Activated naive CD4-positive, alpha-beta T cell treated with anti-CD3 and anti-CD28 coated beads, Interleukin-2, amount 10 ng/mL, durations not matched to agents 7 days and 5 days (primary cell): ENCODE measurements around the gene TOB2.
A peak's percentile ranks its signal among the peaks of the same experiment; 100 is the strongest.

ENCODE experiments used
- CTCF ChIA-PET: fragments of 350-600 bp; sonication (Branson Sonifier 250); formaldehyde crosslinking; loops from one replicate; lab custom pipeline; 2021; ENCODE audit warnings: antibody characterized with exemption; lab: Charles Lee
- DNase-seq: peaks from one replicate; pipeline ENCODE4 v3.0.0-alpha.2; 2020
- H3K27ac Mint-ChIP-seq: one replicate; pipeline ENCODE4 v1.8.0; 2021; ENCODE audit warnings: mild to moderate bottlenecking, moderate library complexity, mixed read lengths
- H3K27me3 Mint-ChIP-seq: one replicate; pipeline ENCODE4 v1.8.0; 2021; ENCODE audit warnings: mild to moderate bottlenecking, mixed read lengths
- H3K36me3 Mint-ChIP-seq: one replicate; pipeline ENCODE4 v1.8.0; 2021; ENCODE audit warnings: mixed read lengths
- H3K4me1 Mint-ChIP-seq: one replicate; pipeline ENCODE4 v1.8.0; 2021; ENCODE audit warnings: mixed read lengths
- H3K4me3 Mint-ChIP-seq: one replicate; pipeline ENCODE4 v1.8.0; 2021; ENCODE audit warnings: mild to moderate bottlenecking, moderate library complexity, mixed read lengths
- H3K9me3 Mint-ChIP-seq: one replicate; pipeline ENCODE4 v1.8.0; 2021; ENCODE audit warnings: mixed read lengths

The TOB2 gene

DNA sequence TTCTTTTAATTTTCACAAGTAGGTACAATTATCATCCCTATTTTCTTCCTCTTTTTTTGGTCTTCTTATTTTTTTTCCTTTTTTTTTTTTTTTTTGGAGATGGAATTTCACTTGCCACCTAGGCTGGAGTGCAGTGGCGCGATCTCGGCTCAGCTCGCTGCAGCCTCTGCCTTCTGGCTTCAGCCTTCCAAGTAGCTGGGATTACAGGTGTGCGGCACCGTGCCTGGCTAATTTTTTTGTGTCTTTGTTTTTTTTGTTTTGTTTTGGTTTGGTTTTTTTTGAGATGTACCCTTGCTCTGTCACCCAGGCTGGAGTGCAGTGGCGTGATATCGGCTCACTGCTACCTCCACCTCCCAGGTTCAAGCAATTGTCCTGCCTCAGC lies 16.7 kb downstream of the TOB2 start:
- Mint-ChIP-seq H3K9me3 (no peaks in the 10 kb centered on the region), H3K36me3 (peaks cover 28% of the 10 kb centered on the region), H3K4me3 (no peak overlapping the region), H3K27me3 (no peaks in the 10 kb centered on the region), H3K27ac (no peak overlapping the region), H3K4me1 (peaks cover 15% of the 10 kb centered on the region)
- CTCF ChIA-PET: no interaction called here
- no peak for DNase-seq

DNA sequence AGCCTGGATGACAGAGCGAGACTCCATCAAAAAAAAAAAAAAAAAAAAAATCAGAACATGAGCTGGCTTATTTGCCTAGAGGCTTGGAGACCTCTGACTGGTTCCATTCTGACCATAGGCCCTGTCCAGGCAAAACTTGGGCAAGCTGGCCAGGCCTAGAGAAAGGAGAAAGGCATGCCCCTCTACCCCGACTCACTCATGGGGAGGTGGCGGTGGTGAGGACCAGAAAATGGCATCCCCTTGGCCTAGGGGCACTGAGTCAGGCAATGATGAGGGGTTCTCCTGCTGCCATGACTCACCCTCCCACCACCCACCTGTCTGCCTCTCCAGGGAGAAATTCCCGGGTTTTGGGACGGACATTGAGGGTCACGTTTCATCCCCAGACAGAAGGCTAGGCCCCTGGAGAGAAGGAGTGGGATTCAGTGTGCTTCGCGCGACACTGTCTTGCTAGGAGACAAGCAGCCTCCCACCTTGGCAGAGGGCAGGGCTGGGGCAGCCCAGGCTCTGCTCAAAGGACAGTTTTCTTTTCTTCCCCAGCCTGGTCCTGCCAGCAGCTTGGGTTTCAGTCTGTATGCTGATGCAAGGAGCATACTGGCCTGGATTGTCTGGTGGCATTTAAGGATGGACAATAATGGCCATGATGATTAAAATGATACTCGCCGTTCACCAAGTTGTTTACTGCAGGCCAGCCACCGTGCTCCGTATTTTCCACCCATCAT lies 17.2 kb downstream of the TOB2 start:
- peaks cover 17% of the 10 kb centered on the region for H3K4me1 Mint-ChIP-seq
- no peak overlapping the region for H3K27ac Mint-ChIP-seq
- no peaks in the 10 kb centered on the region for H3K27me3 Mint-ChIP-seq
- CTCF ChIA-PET: no interaction called here
- H3K4me3 Mint-ChIP-seq: no peak overlapping the region
- no peak for DNase-seq
- peaks cover 28% of the 10 kb centered on the region for H3K36me3 Mint-ChIP-seq
- H3K9me3 Mint-ChIP-seq: no peaks in the 10 kb centered on the region

DNA sequence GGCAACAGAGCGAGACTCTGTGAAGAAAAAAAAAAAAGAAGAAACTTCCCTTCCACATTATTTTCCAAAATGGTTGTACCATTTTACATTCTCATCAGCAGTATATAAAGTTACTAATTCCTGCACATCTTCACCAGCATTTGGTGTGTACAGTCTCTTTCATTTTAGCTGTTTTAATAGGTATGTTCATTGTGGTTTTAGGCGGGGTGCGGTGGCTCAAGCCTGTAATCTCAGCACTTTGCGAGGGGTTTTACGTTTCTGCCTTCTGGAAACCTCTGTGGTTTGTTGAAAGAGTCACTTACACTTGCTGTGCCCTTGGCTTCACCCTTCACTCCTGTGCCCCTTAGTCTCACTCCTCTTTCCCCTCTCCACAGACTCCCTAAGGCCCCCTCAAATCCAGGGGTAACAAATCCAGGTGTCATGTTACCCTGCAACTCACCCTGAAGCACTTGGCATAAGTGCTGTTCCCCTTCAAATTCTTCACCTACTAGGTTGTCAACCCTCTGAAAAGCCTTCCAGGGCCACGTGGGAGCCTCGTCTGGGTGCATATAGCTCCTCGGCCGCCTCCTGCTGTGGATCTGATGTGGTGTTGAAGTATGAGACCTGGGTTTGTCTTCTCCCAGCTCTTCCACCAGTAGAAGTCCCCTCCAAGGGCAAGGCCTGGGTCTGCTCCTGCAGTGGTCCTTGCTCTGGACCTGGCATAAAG lies 20.8 kb downstream of the TOB2 start:
- H3K27me3 Mint-ChIP-seq: no peaks in the 10 kb centered on the region
- peaks cover 17% of the 10 kb centered on the region for H3K4me1 Mint-ChIP-seq
- DNase-seq: peak; percentile 66
- H3K36me3 Mint-ChIP-seq: peaks cover 13% of the 10 kb centered on the region
- no peaks in the 10 kb centered on the region for H3K9me3 Mint-ChIP-seq
- no peak overlapping the region for H3K4me3 Mint-ChIP-seq
- CTCF ChIA-PET: interaction anchor here (1.2 to 1.5 kb wide), 3 partner anchors 22 to 107 kb away, joined by 3 to 4 read pairs (median 4); no protein-coding TSS in a partner anchor
- H3K27ac Mint-ChIP-seq: peak overlapping the region; percentile 86

DNA sequence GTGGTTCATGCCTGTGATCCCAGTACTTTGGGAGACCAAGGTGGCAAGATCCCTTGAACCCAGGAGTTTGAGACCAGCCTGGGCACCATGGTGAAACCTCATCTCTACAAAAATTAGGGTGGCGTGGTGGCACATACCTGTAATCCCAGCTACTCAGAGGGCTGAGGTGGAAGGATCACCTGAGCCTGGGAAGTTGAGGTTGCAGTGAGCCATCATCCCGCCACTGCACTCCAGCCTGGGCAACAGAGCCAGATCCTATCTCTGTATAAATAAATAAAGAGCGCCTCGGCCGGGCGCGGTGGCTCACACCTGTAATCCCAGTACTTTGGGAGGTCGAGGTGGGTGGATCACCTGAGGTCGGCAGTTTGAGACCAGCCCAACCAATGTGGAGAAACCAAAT lies 27.9 kb downstream of the TOB2 start:
- CTCF ChIA-PET: no interaction called here
- Mint-ChIP-seq H3K27me3 (no peaks in the 10 kb centered on the region), H3K4me3 (no peak overlapping the region), H3K9me3 (no peaks in the 10 kb centered on the region), H3K36me3 (peaks cover 7% of the 10 kb centered on the region), H3K4me1 (peaks cover 19% of the 10 kb centered on the region), H3K27ac (no peak overlapping the region)
- DNase-seq: no peak

- Mint-ChIP-seq H3K4me3 (no peak overlapping the region), H3K9me3 (no peaks in the 10 kb centered on the region), H3K27me3 (no peaks in the 10 kb centered on the region), H3K36me3 (peaks cover 10% of the 10 kb centered on the region), H3K4me1 (peaks cover 22% of the 10 kb centered on the region), H3K27ac (no peak overlapping the region)
- no peak for DNase-seq
- CTCF ChIA-PET: no interaction called here
Measured at GRCh38 chr22:41417622-41418390, 28.8 kb downstream of the TOB2 start.

DNA sequence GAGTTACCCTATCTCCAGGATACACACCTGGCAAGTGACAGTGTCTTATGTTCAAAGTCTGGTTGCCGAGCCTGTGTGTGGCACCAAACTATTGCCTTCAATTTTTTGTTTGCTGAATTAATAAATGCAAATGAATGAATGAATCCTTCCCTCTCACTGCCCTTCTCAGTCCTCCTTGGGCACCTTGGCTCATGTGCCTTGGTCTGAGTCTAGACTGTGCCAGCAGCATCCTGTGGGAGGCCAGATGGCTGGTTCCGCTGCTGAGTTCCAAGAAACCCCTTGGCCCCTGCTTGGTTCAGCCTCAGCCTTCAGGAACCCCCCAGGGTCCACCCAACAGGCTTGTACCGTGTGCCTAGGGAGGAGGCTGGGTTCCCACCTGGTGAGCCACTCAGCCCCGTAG lies 31.0 kb downstream of the TOB2 start:
- no peaks in the 10 kb centered on the region for H3K27me3 Mint-ChIP-seq
- peak overlapping the region; percentile 97 for H3K4me3 Mint-ChIP-seq
- DNase-seq: no peak
- H3K36me3 Mint-ChIP-seq: peaks cover 10% of the 10 kb centered on the region
- no peaks in the 10 kb centered on the region for H3K9me3 Mint-ChIP-seq
- CTCF ChIA-PET: no interaction called here
- peaks cover 38% of the 10 kb centered on the region for H3K4me1 Mint-ChIP-seq
- peak overlapping the region; percentile 69 for H3K27ac Mint-ChIP-seq

DNA sequence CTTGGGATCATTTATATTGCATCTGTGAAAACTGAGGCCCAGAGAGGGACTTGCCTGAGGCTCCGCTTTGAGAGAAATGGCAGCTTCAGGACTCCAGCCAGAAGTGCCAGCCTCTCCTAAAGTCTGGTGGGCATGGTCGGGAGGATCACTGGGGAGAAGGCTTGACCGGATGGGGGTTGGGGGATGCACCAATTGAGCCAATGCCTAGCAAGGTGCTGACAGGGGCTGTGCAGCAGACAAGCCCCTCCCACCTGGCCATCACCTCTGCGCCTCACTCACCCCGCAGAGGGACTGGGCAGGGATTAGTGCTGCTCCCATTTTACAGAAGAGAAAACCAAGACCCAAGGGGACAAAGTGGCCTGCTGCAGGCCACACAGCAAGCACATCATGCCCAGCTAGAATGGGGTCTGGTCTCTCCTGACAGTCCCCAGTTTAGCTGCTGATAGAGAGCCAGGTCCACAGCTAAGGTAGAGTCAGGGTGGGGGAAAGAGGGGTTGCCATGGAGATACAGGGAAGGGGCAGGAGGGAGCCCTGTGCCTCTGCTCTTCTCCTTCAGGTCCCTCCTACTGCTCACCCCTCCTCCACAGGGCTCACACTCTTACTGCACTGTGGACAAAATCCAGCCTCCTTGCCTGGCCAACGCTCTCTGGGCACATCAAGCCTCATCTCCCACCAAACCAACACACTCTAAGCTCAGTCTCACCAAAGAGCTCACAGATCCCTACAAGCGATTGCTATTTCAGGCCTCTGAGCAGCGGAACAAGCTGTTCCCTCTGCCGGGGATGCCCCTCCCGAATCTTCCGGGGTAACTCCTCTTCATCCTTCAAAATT lies 35.4 kb downstream of the TOB2 start:
- H3K4me1 Mint-ChIP-seq: peaks cover 37% of the 10 kb centered on the region
- H3K9me3 Mint-ChIP-seq: no peaks in the 10 kb centered on the region
- H3K27me3 Mint-ChIP-seq: no peaks in the 10 kb centered on the region
- CTCF ChIA-PET: interaction anchor here (1.2 to 2.2 kb wide), 3 partner anchors 42 to 116 kb away, joined by 3 to 6 read pairs (median 4); no protein-coding TSS in a partner anchor
- no peak overlapping the region for H3K4me3 Mint-ChIP-seq
- DNase-seq: no peak
- H3K27ac Mint-ChIP-seq: peak overlapping the region; percentile 82
- peaks cover 8% of the 10 kb centered on the region for H3K36me3 Mint-ChIP-seq

- peaks cover 4% of the 10 kb centered on the region for H3K36me3 Mint-ChIP-seq
- CTCF ChIA-PET: interaction anchor here (1.2 to 1.7 kb wide), 3 partner anchors 43 to 116 kb away, joined by 3 to 6 read pairs (median 4); no protein-coding TSS in a partner anchor
- no peak for DNase-seq
- peaks cover 34% of the 10 kb centered on the region for H3K4me1 Mint-ChIP-seq
- H3K9me3 Mint-ChIP-seq: no peaks in the 10 kb centered on the region
- no peaks in the 10 kb centered on the region for H3K27me3 Mint-ChIP-seq
- no peak overlapping the region for H3K27ac Mint-ChIP-seq
- H3K4me3 Mint-ChIP-seq: no peak overlapping the region
Measured at GRCh38 chr22:41410311-41410751, 36.3 kb downstream of the TOB2 start.

- no peak overlapping the region for H3K27ac Mint-ChIP-seq
- peaks cover 4% of the 10 kb centered on the region for H3K36me3 Mint-ChIP-seq
- H3K4me3 Mint-ChIP-seq: no peak overlapping the region
- CTCF ChIA-PET: interaction anchor here (0.9 to 1.3 kb wide), 2 partner anchors 118 to 124 kb away, joined by 3 to 7 read pairs; no protein-coding TSS in a partner anchor
- no peaks in the 10 kb centered on the region for H3K9me3 Mint-ChIP-seq
- peaks cover 2% of the 10 kb centered on the region for H3K27me3 Mint-ChIP-seq
- peaks cover 27% of the 10 kb centered on the region for H3K4me1 Mint-ChIP-seq
- DNase-seq: no peak
Measured at GRCh38 chr22:41408665-41409064, 37.9 kb downstream of the TOB2 start.

- H3K9me3 Mint-ChIP-seq: no peaks in the 10 kb centered on the region
- H3K36me3 Mint-ChIP-seq: no peaks in the 10 kb centered on the region
- H3K4me3 Mint-ChIP-seq: no peak overlapping the region
- peaks cover 23% of the 10 kb centered on the region for H3K4me1 Mint-ChIP-seq
- no peak for DNase-seq
- H3K27me3 Mint-ChIP-seq: peaks cover 4% of the 10 kb centered on the region
- H3K27ac Mint-ChIP-seq: no peak overlapping the region
- CTCF ChIA-PET: interaction anchor here (0.9 to 1.9 kb wide), 3 partner anchors 110 to 125 kb away, joined by 3 to 7 read pairs (median 7); no protein-coding TSS in a partner anchor
Measured at GRCh38 chr22:41407433-41407832, 39.2 kb downstream of the TOB2 start.

GRCh38 chr22:41406410-41406809 lies 40.2 kb downstream of the TOB2 start:
- no peak overlapping the region for H3K27ac Mint-ChIP-seq
- H3K27me3 Mint-ChIP-seq: peaks cover 4% of the 10 kb centered on the region
- H3K4me3 Mint-ChIP-seq: no peak overlapping the region
- no peaks in the 10 kb centered on the region for H3K9me3 Mint-ChIP-seq
- CTCF ChIA-PET: interaction anchor here (0.8 to 1.9 kb wide), 2 partner anchors 111 to 121 kb away, joined by 3 to 7 read pairs; no protein-coding TSS in a partner anchor
- DNase-seq: no peak
- peaks cover 16% of the 10 kb centered on the region for H3K4me1 Mint-ChIP-seq
- H3K36me3 Mint-ChIP-seq: no peaks in the 10 kb centered on the region

DNA sequence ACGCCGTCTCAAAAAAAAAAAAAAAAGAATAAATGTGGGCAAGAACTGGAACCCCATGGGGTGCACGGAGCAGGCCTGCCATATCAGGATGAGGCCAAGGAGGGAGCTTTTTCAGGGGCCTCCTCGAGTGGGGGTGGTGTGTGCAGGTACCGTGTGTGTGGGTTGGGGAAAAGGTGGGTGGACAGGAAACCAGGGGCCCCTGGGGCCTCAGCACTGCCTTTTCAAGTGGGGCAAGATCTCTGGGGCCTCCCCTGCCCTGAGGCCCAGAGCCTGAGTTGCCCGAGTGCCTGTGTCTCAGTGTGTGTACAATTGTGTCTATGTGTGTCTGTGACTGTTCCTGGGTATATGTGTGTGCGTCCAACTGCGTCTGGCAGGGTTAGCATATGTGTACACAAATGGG lies 41.0 kb downstream of the TOB2 start:
- no peaks in the 10 kb centered on the region for H3K36me3 Mint-ChIP-seq
- no peak overlapping the region for H3K27ac Mint-ChIP-seq
- H3K4me3 Mint-ChIP-seq: no peak overlapping the region
- CTCF ChIA-PET: interaction anchor here (1.5 to 7.4 kb wide), 3 partner anchors 24 to 120 kb away, joined by 3 to 101 read pairs (median 87); partner anchors contain the start of gene TEF
- H3K27me3 Mint-ChIP-seq: peaks cover 4% of the 10 kb centered on the region
- no peaks in the 10 kb centered on the region for H3K9me3 Mint-ChIP-seq
- DNase-seq: no peak
- H3K4me1 Mint-ChIP-seq: peaks cover 10% of the 10 kb centered on the region
